Lower leg skin (tissue), 4 donors: ENCODE measurements around the gene UBL4B. TPM values are rescaled to one million over a fixed set of nuclear protein-coding genes. Genes with fewer than 3 reads are reported as not detected.

Experiments used
- DNase-seq, 2 donors: peaks; one replicate each; pipeline ENCODE4 v3.0.0-alpha.2; 2019; ENCODE audit warnings: low spot score in 2 of 2
- H3K4me3 ChIP-seq: fragments of 200-600 bp; sonication (generic); 2 replicates; pipeline ENCODE4 v1.5.1; 2017; ENCODE audit warnings: mild to moderate bottlenecking, low read depth; ENCODE audit not compliant: poor library complexity, severe bottlenecking
- POLR2A ChIP-seq, 2 donors: fragments of 450-650 bp; IDR thresholded peaks; one replicate each; pipeline ENCODE4 v1.6.1; 2016 to 2017; ENCODE audit warnings: antibody characterized with exemption in 2 of 2, mild to moderate bottlenecking in 1 of 2, moderate library complexity in 1 of 2
- WGBS, 2 donors: methylation state at CpG; one replicate each; pipeline ENCODE4 v1.1.5; 2018; 5-methylcytosine and 5-hydroxymethylcytosine counted together
- intact Hi-C: fragments of 100-400 bp; cut with DNase I; formaldehyde crosslinking; loops from one replicate; pipeline ENCODE4 v1.15.0; 2023; ENCODE audit warnings: low total_unique reads
- total RNA-seq, 4 donors: library from RNA; depleted of rRNA; stranded (reverse); fragments of >200 nt; gene quantifications; one replicate each; pipeline ENCODE4 v1.1.0, GENCODE V29; 2016
- TF ChIP-seq, protein P1 (sequence below), 3 donors: fragments of 450-650 bp; IDR thresholded peaks; one replicate each; pipeline ENCODE4 v1.5.1; 2016; ENCODE audit warnings: antibody characterized with exemption in 3 of 3, mild to moderate bottlenecking in 3 of 3, moderate library complexity in 2 of 3

The UBL4B gene
- total RNA-seq, 4 donors from 2014 or later, result 3.0 TPM; not detected in 3

DNA sequence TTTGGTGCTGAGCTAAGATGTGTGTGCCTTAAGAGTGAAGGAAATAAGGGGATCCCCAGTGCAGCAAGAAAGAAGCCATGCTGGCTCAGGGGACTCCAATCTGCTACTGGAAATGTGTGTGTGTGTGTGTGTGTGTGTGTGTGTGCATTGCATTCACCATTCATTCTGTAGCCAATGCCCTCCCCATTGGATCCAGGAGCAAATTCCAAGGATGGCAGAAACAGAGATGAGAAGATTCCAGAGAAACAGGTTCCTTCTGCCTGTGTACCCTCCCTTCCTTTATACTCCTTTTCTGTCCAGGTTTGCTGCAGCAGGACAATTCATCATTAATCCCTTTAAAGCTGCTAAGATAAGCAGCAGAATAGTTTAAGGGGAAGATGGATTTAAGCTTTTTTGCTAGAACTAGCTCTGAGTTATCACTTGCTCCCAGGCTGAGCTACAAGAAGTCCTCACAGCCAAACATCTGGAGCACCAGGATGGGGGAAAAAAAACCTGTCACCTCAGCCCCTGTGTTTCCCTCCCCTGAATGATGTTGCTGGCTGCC is 41.2 kb downstream of the UBL4B start:
- H3K4me3 ChIP-seq, result no peak overlapping the region

GRCh38 chr1:110155878-110156522 is 43.8 kb downstream of the UBL4B start:
- TF ChIP-seq, protein P1, sequence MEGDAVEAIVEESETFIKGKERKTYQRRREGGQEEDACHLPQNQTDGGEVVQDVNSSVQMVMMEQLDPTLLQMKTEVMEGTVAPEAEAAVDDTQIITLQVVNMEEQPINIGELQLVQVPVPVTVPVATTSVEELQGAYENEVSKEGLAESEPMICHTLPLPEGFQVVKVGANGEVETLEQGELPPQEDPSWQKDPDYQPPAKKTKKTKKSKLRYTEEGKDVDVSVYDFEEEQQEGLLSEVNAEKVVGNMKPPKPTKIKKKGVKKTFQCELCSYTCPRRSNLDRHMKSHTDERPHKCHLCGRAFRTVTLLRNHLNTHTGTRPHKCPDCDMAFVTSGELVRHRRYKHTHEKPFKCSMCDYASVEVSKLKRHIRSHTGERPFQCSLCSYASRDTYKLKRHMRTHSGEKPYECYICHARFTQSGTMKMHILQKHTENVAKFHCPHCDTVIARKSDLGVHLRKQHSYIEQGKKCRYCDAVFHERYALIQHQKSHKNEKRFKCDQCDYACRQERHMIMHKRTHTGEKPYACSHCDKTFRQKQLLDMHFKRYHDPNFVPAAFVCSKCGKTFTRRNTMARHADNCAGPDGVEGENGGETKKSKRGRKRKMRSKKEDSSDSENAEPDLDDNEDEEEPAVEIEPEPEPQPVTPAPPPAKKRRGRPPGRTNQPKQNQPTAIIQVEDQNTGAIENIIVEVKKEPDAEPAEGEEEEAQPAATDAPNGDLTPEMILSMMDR (IDR thresholded peaks at IDR 0.05), result no peak
- TF ChIP-seq POLR2A (IDR thresholded peaks at IDR 0.05), result no peak
- 18 to 22% methylated on average over 7 of the region's 7 CpGs for WGBS, 2 donors
- no peak overlapping the region for H3K4me3 ChIP-seq
- intact Hi-C loops, result no loop called here
- DNase-seq, result no peak

More for the DNA sequence above, 41.2 kb downstream of the UBL4B start:
- TF ChIP-seq, protein P1 (IDR thresholded peaks at IDR 0.05), result no peak
- TF ChIP-seq POLR2A (IDR thresholded peaks at IDR 0.05), result no peak
- intact Hi-C loops, result no loop called here
- no peak for DNase-seq

DNA sequence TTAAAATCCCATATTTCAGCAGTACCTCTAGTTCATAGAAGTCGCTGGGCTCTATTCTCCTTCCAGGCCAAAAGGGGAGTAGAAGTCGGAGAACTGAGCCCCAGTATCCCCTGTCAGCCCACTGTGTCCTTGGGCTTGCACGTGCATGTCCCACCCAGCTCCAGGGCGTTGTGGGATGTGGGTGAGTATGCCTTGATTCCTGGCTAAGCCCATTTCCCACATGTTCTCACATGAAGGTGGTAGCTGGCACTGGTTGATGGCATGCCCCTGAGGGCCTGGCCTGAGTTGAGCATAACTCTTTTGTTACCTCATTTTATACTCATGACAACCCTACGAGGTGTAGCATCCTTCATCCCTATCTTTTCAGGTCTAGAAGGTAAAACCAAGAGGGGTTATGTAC is 46.0 kb downstream of the UBL4B start:
- H3K4me3 ChIP-seq, result no peak overlapping the region
- TF ChIP-seq POLR2A (IDR thresholded peaks at IDR 0.05), result no peak
- TF ChIP-seq, protein P1 (IDR thresholded peaks at IDR 0.05), result no peak
- intact Hi-C loops, result no loop called here
- DNase-seq, result no peak
- 39 to 52% methylated on average over 5 of the region's 5 CpGs for WGBS, 2 donors

DNA sequence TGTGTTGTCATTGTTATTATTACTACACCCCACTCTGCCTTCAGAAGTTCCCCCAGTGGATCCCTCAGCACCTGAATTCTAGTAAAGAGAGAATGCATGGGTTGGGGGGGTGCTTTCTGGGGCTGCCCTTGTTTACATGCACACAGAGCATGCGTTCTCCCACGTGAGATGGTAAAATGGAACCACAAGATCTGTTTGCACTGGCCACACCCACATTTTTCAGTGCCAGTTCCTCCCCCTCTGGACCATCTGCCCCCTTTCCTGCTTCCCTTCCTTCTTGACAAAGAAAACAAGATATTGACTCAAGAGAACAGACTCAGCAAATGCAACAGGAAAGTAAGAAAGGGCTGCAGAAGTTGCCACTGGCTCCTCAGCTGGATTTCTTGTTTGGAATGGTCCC is 46.9 kb downstream of the UBL4B start:
- no peak overlapping the region for H3K4me3 ChIP-seq
- no peak for TF ChIP-seq POLR2A (IDR thresholded peaks at IDR 0.05)
- TF ChIP-seq, protein P1 (IDR thresholded peaks at IDR 0.05), result no peak
- WGBS, 2 donors, result 32 to 38% methylated on average over 2 of the region's 2 CpGs
- intact Hi-C loops, result no loop called here
- DNase-seq, result no peak

DNA sequence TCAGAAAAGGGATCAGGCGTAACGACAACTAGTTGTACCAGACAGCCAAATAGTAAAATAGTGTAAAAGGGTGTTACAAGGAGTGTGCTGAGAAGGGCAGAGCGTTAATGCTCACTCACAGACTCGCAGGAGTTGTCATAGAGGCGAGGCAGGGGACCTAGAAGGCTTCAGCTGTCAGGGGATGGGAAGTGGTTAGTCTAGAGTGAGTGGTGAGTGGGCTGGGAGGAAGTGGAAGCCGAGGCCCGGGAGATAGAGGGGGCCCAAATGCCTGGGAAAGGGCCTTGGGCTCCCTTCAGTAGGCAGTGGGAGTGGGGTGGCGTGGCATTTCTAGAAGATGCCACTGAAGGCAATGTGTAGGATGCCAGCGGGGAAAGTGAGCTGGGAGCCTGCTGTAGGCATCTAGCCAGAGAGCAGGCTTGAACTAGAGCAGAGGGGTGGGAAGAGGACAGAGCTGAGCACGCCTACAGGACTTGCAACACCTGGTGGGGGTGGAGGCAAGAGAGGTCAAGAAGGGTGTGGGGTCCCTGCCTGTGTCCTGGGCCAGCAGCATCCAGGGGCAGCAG is 48.4 kb downstream of the UBL4B start:
- 42 to 43% methylated on average over 10 of the region's 10 CpGs for WGBS, 2 donors
- no peak overlapping the region for H3K4me3 ChIP-seq
- DNase-seq, result no peak
- intact Hi-C loops, result no loop called here
- TF ChIP-seq, protein P1 (IDR thresholded peaks at IDR 0.05), result no peak
- no peak for TF ChIP-seq POLR2A (IDR thresholded peaks at IDR 0.05)
